K562 (cell line): Measurements from ENCODE around the gene KCTD13. TPM values are rescaled to one million over a fixed set of nuclear protein-coding genes. Genes with fewer than 3 reads are reported as not detected.

Experiments used
- DACH1 ChIP-seq: fragments of 450-650 bp; IDR thresholded peaks from 2 replicates; pipeline ENCODE4 v1.6.1; 2018; ENCODE audit not compliant: partially characterized antibody
- ETV1 ChIP-seq: fragments of 450-650 bp; conservative IDR thresholded peaks from 2 replicates; pipeline ENCODE4 v1.6.1; 2016; ENCODE audit warnings: missing genetic modification characterization, control low read depth, low read depth, missing compliant biosample characterization
- HCFC1 ChIP-seq: IDR thresholded peaks from 2 replicates; pipeline ENCODE4 v1.6.1; 2012; ENCODE audit warnings: low read depth, low read length, improper control_type of control experiment
- HMG20B ChIP-seq: fragments of 250-450 bp; sonication (Bioruptor Pico); IDR thresholded peaks from 2 replicates; pipeline ENCODE4 v1.5.0; 2021; ENCODE audit warnings: mild to moderate bottlenecking
- HNRNPK ChIP-seq: fragments of 200-400 bp; formaldehyde crosslinking; IDR thresholded peaks from one replicate; pipeline ENCODE4 v1.6.1; 2018; ENCODE audit warnings: mild to moderate bottlenecking, low read depth, low read length; ENCODE audit not compliant: poor library complexity, severe bottlenecking
- KHSRP ChIP-seq: fragments of 450-650 bp; IDR thresholded peaks from 2 replicates; pipeline ENCODE4 v1.6.1; 2017
- NFE2L1 ChIP-seq: fragments of 450-650 bp; IDR thresholded peaks from 2 replicates; pipeline ENCODE4 v1.6.1; 2016; ENCODE audit warnings: missing genetic modification characterization, low read depth, mild to moderate bottlenecking, missing compliant biosample characterization, moderate library complexity, borderline replicate concordance
- POLR2A ChIP-seq: fragments of 450-650 bp; conservative IDR thresholded peaks from 2 replicates; pipeline ENCODE4 v1.6.1; 2016
- PTTG1 ChIP-seq: fragments of 450-650 bp; IDR thresholded peaks from 2 replicates; pipeline ENCODE4 v1.6.1; 2016; ENCODE audit warnings: low read depth, mild to moderate bottlenecking, missing genetic modification characterization, missing compliant biosample characterization
- RBM14 ChIP-seq: fragments of 200-400 bp; formaldehyde crosslinking; IDR thresholded peaks from 2 replicates; pipeline ENCODE4 v1.6.1; 2018; ENCODE audit warnings: low read depth, mild to moderate bottlenecking, low read length, moderate library complexity, borderline replicate concordance; ENCODE audit not compliant: insufficient read depth
- SAP30 ChIP-seq: fragments of 200-600 bp; sonication (generic); IDR thresholded peaks from 2 replicates; pipeline ENCODE4 v1.6.1; 2012; ENCODE audit warnings: borderline replicate concordance, low read depth, mild to moderate bottlenecking, moderate library complexity, low read length, control low read depth, inconsistent platforms; ENCODE audit not compliant: insufficient read depth, poor library complexity, severe bottlenecking
- ZNF124 ChIP-seq: sonication (generic); formaldehyde crosslinking; IDR thresholded peaks from 2 replicates; pipeline ENCODE4 v1.8.1; 2022; ENCODE audit warnings: missing genetic modification reagents
- ZNF717 ChIP-seq: fragments of 250-450 bp; sonication (Bioruptor Pico); IDR thresholded peaks from 2 replicates; pipeline ENCODE4 v1.5.0; 2021
- ZNF830 ChIP-seq: fragments of 250-450 bp; sonication (Bioruptor Pico); IDR thresholded peaks from 2 replicates; pipeline ENCODE4 v1.5.0; 2021; ENCODE audit warnings: mild to moderate bottlenecking
- ZSCAN32 ChIP-seq: fragments of 450-650 bp; formaldehyde crosslinking; IDR thresholded peaks from 2 replicates; pipeline ENCODE4 v1.4.0; 2020; ENCODE audit warnings: mild to moderate bottlenecking, moderate library complexity
- polyA plus RNA-seq, 8 experiments: library from polyadenylated mRNA; depleted of rRNA in 4 of 8; stranded (reverse) in 5 of 8; unstranded in 3 of 8; fragments of >200 nt; fragmentation: Nextera tagmentation in 2 of 8; fragmentation: Illumina TruSeq in 1 of 8; extraction: Ambion mirVana in 2 of 8; extraction: Trizol in 1 of 8; gene quantifications; 2 replicates each; pipeline versions ENCODE4 v1.2.1 to v1.2.3, GENCODE V29; 2011 to 2014; ENCODE audit warnings: inconsistent platforms in 1 of 8, missing spikeins in 1 of 8
- total RNA-seq, 7 experiments: library from RNA; depleted of rRNA in 6 of 7; stranded (reverse); fragments of >200 nt in 6 of 7; fragmentation: Illumina TruSeq in 2 of 7; extraction: Trizol in 2 of 7; gene quantifications; 2 replicates each; pipeline versions ENCODE4 v1.2.1 to v1.2.3, GENCODE V29; 2011 to 2021; ENCODE audit warnings: low replicate concordance in 1 of 7
- TF ChIP-seq, protein P1 (sequence below): IDR thresholded peaks from 2 replicates; pipeline ENCODE4 v1.6.1; 2011; ENCODE audit not compliant: insufficient read length; ENCODE audit errors: extremely low read depth
- TF ChIP-seq, protein P2 (sequence below): fragments of 450-650 bp; IDR thresholded peaks from 2 replicates; pipeline ENCODE4 v1.6.1; 2016; ENCODE audit warnings: mild to moderate bottlenecking
- TF ChIP-seq, protein P3 (sequence below): sonication (generic); formaldehyde crosslinking; IDR thresholded peaks from 2 replicates; pipeline ENCODE4 v1.8.0; 2022; ENCODE audit warnings: missing genetic modification reagents, mild to moderate bottlenecking, borderline replicate concordance
- TF ChIP-seq, protein P4 (sequence below): sonication (generic); formaldehyde crosslinking; IDR thresholded peaks from 2 replicates; pipeline ENCODE4 v1.8.1; 2022; ENCODE audit warnings: missing genetic modification reagents
- TF ChIP-seq, protein P5 (sequence below), 2 experiments: fragments of 250-450 bp in 1 of 2; fragments of 450-650 bp in 1 of 2; sonication (Bioruptor Pico) in 1 of 2; IDR thresholded peaks; 2 replicates each; pipeline versions ENCODE4 v1.6.1 to v1.8.0; 2016 to 2021; ENCODE audit warnings: mild to moderate bottlenecking in 2 of 2, moderate library complexity in 2 of 2, missing compliant biosample characterization in 1 of 2, missing genetic modification characterization in 1 of 2

KCTD13 gene
- total and polyA plus RNA-seq, 9 of the 15 experiments (the other 6 are each of a cell fraction or from before 2014, with no cell fraction given), result 1.0 to 20.6 (median 9.8) TPM

DNA sequence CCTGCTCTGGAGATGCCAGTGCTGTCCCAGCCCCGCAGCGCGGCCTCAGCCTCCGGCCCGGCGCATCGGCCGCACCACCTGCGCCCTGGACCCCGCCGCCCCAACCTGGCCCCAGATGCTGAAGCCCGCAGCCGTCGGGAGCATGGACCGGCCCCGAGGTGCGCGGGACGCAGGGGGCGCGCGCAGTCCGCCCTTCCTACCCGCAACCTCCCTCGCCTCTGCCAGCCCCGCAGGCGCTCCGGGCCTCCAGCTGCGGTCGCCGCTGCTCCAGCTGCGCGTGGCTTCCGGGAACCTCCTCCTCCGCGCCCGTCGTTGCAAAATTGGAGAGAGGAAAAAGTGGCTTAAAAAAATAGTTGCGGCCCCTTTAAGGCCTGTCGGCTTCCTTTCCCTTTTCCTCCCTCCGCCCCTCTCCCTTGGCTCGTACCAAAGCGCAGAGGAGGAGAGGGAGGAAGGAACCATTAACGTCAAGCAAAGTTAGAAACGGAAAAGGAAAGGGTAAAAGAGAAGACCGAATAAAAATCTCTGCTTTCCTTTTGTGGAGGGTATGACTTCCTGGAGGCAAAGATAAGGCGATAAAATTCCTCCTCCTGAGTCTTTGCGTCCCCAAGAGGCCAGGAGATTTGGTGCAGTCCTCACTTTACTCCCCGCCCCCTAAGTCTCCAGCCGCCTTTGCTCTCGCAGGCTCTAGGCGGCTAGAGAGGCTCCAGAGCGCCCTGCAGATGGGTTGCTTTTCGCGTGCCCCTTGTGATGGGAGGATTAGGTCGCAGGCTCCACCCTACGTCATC is 63.0 kb downstream of the KCTD13 start, which contains the start of gene CDIPT (continued):
- TF ChIP-seq PTTG1 (tag), result no peak
- TF ChIP-seq DACH1, result peak; percentile 45
- no peak for TF ChIP-seq ZNF124 (CRISPR knock-in tag)
- TF ChIP-seq, protein P1, sequence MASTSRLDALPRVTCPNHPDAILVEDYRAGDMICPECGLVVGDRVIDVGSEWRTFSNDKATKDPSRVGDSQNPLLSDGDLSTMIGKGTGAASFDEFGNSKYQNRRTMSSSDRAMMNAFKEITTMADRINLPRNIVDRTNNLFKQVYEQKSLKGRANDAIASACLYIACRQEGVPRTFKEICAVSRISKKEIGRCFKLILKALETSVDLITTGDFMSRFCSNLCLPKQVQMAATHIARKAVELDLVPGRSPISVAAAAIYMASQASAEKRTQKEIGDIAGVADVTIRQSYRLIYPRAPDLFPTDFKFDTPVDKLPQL, result no peak
- peak; percentile 86 for TF ChIP-seq HCFC1
- TF ChIP-seq ZNF830 (CRISPR knock-in tag), result no peak
- TF ChIP-seq, protein P2, sequence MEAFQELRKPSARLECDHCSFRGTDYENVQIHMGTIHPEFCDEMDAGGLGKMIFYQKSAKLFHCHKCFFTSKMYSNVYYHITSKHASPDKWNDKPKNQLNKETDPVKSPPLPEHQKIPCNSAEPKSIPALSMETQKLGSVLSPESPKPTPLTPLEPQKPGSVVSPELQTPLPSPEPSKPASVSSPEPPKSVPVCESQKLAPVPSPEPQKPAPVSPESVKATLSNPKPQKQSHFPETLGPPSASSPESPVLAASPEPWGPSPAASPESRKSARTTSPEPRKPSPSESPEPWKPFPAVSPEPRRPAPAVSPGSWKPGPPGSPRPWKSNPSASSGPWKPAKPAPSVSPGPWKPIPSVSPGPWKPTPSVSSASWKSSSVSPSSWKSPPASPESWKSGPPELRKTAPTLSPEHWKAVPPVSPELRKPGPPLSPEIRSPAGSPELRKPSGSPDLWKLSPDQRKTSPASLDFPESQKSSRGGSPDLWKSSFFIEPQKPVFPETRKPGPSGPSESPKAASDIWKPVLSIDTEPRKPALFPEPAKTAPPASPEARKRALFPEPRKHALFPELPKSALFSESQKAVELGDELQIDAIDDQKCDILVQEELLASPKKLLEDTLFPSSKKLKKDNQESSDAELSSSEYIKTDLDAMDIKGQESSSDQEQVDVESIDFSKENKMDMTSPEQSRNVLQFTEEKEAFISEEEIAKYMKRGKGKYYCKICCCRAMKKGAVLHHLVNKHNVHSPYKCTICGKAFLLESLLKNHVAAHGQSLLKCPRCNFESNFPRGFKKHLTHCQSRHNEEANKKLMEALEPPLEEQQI, result no peak
- TF ChIP-seq ETV1 (tag), result peak; percentile 78
- no peak for TF ChIP-seq HNRNPK
- TF ChIP-seq POLR2A, result peak; percentile 60; the same call in 1 of the 2 replicates
- no peak for TF ChIP-seq RBM14
- TF ChIP-seq, protein P3, sequence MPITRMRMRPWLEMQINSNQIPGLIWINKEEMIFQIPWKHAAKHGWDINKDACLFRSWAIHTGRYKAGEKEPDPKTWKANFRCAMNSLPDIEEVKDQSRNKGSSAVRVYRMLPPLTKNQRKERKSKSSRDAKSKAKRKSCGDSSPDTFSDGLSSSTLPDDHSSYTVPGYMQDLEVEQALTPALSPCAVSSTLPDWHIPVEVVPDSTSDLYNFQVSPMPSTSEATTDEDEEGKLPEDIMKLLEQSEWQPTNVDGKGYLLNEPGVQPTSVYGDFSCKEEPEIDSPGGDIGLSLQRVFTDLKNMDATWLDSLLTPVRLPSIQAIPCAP (CRISPR knock-in tag), result no peak
- TF ChIP-seq, protein P4, sequence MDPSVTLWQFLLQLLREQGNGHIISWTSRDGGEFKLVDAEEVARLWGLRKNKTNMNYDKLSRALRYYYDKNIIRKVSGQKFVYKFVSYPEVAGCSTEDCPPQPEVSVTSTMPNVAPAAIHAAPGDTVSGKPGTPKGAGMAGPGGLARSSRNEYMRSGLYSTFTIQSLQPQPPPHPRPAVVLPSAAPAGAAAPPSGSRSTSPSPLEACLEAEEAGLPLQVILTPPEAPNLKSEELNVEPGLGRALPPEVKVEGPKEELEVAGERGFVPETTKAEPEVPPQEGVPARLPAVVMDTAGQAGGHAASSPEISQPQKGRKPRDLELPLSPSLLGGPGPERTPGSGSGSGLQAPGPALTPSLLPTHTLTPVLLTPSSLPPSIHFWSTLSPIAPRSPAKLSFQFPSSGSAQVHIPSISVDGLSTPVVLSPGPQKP (CRISPR knock-in tag), result no peak
- no peak for TF ChIP-seq NFE2L1 (tag)
- TF ChIP-seq, protein P5, sequence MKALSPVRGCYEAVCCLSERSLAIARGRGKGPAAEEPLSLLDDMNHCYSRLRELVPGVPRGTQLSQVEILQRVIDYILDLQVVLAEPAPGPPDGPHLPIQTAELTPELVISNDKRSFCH (CRISPR knock-in tag; IDR thresholded peaks at IDR 0.05), result no peak
- TF ChIP-seq, protein P5 (tag; IDR thresholded peaks at IDR 0.05), result 0 out of 2 replicates have a peak, but pooled peaks have one; percentile 8
- TF ChIP-seq KHSRP, result no peak
- no peak for TF ChIP-seq SAP30
- TF ChIP-seq ZNF717 (CRISPR knock-in tag), result no peak
- no peak for TF ChIP-seq ZSCAN32 (CRISPR knock-in tag)
- TF ChIP-seq HMG20B (CRISPR knock-in tag), result no peak
